GM15510 (cell line): ENCODE results near the gene STEAP2.

Experiments
- POLR2A ChIP-seq: IDR thresholded peaks from 3 replicates; pipeline ENCODE4 v1.6.1; 2011; ENCODE audit warnings: borderline replicate concordance; ENCODE audit not compliant: insufficient read length; ENCODE audit errors: extremely low read depth

Gene STEAP2

DNA sequence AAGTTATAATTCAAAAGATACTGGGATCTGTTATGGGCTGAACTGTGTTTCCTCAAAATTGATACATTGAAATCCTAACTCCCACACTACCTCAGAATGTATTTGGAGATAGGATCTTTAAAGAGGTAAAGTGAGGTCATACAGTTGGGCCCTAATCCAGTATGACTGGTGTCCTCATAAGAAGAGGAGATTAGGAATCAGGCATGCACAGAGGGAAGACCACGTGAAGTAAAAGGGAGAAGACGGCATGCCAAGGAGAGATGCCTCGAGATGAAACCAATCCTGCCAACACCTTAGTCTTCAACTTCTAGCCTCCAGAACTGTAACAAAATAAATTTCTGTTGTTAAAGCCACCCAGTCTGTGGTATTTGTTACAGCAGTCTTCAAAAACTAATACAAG lies 27.5 kb downstream of the STEAP2 start:
- no peak for TF ChIP-seq POLR2A

DNA sequence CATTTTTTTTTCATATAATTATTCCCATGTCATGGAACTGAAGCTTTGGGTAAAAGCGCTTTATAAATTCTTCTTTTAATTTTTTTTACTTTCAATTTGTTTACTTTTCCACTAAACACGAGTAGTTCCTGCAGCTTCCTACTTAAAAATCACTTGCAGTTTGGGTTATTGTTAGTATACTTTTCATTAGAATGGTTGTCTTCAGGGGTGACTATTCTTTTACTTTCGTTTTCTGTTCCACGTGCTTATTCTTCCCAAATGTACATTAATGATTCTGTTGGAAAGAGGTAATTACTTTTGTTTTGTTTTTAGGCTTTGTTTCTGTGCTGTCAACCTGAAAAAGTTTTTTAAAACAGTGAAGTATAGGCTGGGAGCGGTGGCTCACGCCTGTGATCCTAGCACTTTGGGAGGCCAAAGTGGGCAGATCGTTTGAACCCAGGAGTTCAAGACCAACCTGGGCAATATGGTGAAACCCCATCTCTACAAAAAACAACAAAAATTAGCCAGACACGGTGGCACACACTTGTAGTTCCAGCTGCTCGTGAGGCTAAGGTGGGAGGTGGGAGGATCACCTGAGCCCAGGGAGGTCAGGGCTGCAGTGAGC lies 28.2 kb downstream of the STEAP2 start:
- no peak for TF ChIP-seq POLR2A

DNA sequence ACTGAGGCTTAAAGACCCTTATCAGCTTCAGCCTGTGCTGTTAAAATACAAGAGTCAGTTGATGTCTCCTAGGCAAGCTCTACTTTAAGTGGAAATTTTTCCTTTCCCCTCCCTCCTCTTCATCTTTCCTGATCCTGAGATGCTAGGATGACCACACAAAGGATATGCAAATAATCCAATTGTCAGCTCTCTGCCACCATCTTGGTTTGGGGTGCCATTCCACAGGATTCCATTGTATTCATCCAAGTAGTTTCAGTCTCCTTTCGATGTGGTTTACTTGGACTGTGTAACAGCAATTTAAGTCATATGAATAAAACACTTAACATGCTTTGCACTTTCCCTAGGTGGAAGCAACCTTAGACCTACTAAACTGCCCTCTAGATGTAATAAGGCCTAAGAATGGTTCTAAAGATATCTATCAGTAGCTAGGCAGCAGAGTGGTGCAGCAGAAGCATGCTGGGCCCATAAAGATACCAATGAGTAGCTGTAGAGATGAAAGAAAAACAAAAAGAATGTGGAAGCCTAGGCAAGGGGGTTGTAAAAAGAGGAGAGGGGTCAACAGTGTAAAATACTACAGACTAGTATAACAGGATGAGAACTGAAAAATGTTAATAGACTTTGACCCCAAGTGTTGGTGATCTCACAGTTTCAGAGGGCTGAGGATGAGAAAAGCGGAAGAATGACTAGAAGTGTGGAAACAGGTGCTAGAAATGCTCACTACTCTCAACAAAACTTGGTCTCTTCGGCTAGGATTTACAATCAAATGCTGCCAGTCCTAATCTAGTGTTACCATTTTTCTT lies 31.0 kb downstream of the STEAP2 start:
- TF ChIP-seq POLR2A = no peak

DNA sequence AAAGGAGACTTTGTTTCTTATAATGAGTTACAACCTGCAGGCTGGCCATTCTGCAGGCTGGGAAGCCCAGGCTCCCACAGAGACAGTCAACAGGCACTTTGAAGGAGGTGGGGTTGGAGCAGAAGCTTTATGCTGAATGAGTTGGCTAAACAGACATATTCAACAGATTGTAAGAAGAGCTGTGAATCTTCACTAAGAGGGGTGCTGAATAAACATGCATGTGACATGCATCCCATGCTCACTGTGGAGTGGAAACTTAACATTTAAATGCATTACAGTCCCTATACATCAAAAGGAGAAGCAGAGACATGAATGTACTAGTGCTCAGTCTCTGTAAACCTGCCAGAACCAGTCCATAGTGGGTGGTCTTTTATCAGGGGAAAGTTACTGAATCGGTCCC lies 32.0 kb downstream of the STEAP2 start:
- no peak for TF ChIP-seq POLR2A

DNA sequence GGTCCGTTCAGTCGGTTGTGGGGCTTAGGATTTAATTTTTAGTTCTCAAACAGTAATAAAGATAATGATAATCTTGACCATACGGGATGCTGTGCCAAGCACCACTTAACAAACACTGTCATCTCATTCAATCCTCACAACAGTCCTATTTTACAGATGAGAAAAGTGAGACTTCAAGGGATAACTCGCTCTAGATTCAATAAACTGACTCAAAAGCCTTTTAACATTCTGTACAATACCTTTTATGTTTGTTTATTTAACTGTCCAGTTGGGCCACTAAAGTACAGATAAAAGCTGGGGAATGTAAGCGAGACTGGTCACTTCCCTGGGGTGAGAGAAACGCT lies 33.0 kb downstream of the STEAP2 start:
- TF ChIP-seq POLR2A = no peak

DNA sequence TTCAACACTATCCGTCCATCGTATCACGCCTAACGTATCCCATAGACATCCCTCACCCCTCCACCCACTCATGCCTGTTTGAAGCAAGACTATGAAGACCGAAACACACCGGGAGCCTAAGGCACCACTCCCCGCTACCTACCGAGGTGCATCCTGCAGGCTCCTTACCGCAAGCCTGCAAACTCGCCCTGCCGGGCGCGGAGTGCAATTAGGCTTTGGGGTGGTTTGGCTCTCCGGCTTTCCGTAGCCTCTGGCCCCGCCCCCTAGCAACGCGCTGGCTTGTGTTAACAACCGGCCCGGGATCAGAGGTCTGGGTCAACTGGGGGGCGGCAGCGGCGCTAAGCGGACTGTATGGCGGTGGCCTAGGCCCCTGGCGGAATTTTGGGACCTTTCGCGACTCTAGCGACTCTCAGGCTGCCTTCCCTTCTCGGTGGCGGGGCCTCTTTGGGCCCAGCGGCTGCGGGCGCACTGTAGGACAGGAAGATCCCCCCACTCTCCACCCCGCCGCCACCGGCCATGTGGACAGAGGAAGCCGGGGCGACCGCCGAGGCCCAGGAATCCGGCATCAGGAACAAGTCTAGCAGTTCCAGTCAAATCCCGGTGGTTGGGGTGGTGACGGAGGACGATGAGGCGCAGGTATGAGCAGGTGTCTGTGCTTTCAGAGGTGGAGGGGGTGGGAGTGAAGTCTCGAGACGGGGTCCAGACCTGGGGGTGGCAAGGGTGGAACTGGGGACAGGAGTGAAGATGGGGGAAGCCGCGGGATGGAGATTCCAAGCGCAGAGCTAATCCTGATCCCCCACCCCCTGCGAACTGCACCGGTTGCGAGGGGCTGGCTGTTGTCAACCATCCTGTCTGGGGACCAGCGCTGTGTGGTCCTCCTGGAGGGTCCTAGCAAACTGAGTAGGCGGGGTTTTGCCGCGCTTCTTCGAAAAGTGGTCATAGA lies 33.6 kb downstream of the STEAP2 start, which contains the start of gene CFAP69:
TSS of gene CFAP69 (plus strand) at position 266 of the 943 bp plus-strand sequence. CDS start at position 517, 251 bp downstream.
- TF ChIP-seq POLR2A = peak; percentile 33

DNA sequence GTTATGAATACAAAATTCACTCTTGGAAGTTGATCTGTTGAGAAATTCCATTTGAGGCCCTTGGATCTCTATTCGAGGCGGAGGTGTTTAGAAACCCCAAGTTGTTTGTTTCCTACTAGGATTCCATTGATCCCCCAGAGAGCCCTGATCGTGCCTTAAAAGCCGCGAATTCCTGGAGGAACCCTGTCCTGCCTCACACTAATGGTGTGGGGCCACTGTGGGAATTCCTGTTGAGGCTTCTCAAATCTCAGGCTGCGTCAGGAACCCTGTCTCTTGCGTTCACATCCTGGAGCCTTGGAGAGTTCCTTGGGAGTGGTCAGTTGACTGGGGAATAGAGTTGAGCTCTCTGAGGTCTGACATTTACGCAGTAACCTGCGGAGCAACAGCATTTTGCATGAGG lies 34.6 kb downstream of the STEAP2 start:
- no peak for TF ChIP-seq POLR2A

DNA sequence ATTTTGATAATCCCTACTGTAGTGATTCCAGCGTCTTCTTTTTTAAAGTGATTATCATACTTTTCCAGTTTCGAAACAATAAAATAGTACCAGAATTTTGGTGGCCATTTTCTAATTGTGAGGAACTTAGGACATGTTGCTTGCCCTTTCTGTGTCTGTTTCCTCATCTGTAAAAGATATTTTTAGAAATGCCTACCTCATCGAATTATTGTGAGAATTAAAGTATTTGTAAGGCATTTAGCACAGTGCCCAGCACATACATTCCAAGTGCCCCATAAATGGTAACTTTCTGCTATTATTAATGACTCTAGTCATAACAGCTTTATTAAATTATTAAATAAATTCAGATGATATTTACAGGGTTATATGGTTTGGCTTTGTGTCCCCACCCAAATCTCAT lies 37.2 kb downstream of the STEAP2 start:
- no peak for TF ChIP-seq POLR2A

DNA sequence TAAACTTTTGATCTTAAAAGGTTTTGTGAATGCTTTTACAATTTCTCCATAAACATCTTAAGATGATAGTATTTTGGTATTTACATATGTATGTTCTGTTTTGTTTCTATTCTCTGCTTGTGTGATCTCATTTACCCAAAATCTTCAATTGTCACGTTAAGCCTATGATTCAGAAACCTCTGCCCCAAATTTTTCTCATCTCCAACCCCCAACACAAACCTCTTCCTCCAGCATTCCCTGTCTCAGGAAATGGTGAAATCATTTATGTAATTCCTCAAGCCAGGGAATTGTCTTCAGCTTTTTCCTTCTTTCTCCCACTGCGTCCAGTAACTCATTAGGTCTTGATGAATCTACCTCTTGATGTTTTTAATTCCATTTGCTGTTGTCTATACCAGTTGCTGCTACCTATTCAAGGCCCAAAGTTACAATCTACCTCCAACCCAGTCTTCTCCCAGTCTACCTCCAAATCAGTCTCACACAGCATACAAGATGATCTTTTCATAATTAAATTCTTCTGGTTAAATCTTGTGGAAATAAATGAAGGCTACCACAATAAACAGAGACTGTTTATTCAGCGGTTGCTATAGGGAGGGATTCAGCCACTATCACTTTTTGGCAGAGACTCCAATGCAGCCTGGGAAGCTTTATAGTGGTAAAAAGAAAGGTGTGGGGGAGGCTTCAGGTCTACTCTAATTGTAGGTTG lies 39.2 kb downstream of the STEAP2 start:
- no peak for TF ChIP-seq POLR2A

DNA sequence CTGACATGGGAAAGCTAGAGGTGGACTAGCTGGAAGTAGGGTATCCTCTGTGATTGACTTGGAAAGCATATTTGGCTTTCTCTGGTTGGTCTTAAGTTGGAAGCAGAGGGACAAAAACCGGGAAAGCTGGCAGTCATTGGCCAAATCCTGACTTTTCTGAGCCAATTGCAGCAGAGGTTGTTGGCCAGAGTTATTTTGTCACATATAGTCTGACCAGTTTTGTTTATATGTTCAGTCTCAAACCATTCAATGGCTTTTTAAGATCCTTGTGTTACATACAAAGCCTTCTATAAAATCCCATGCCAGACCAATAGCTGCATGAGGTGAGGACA lies 39.7 kb downstream of the STEAP2 start:
- no peak for TF ChIP-seq POLR2A

DNA sequence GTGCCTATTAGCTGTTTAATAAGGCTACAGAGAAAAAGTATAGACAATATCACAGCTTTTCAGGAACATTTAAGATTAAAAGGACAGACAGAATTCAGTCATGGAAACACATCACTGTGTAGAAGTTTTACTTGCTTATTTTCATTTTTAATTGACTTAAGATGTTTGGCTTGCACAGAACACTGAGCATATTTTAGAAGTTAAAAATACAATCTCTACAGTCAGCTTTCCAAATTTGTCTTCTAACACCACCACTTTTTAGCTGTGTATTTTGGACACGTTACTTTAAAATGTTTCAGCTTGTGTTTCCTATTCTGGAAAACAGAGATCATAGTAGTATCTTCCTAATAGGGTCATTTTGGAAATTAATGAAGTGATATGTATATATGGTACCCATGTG lies 45.2 kb downstream of the STEAP2 start:
- TF ChIP-seq POLR2A = no peak

DNA sequence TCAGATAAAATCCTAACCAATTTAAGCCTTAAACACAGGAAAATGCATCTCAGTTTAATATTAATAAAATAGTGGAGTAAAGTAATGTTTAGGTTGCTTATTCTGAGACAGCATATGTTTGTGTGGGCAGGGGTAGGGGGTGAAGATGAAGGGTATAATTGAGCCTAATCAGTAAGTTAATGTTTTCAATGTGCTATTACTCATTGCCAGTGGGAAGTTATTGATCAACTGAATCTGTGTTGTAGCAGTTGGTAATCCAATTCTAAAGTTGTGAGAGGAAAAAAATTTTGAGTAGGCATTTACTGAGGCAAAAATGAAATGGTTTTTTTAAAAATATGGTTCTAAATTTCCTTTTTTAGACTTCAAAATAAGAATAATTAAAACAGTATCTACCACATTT lies 49.9 kb downstream of the STEAP2 start:
- TF ChIP-seq POLR2A = no peak

DNA sequence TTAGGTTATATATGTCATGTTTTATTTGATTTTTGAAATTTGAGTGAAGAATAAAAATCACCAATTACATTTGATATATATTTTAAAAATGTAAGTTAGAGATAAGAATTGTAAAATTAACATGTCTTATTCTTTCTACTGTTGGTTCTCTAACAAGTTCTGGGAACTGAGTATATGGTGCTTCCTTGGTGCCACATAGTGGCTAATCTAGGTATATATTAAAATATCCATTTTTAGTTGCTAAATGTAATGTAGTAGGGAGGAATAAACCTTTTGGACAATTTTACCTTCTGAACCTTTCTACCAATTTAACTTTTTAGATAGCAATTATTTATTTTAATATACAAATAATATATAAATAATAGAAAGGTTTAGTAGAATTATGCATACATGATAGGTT lies 50.9 kb downstream of the STEAP2 start:
- TF ChIP-seq POLR2A = no peak

DNA sequence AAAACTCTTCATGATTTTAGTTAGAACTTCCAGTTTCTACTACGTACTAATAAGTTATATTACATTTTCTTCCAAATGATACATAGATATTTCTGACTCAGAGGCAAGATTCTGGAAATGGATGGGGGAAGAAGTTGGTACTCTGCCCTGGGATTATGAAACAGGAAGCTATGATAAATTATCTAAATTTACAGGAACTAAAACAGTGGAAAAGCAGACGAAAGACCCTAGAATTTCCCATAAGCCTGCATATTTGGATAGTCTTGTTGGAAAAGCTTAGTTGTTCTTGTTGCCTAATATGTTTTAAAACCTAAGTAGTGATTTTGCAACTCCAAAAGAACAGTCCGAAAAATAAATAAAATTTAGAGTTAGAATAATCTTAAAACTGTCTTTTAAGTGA lies 55.3 kb downstream of the STEAP2 start:
- no peak for TF ChIP-seq POLR2A

DNA sequence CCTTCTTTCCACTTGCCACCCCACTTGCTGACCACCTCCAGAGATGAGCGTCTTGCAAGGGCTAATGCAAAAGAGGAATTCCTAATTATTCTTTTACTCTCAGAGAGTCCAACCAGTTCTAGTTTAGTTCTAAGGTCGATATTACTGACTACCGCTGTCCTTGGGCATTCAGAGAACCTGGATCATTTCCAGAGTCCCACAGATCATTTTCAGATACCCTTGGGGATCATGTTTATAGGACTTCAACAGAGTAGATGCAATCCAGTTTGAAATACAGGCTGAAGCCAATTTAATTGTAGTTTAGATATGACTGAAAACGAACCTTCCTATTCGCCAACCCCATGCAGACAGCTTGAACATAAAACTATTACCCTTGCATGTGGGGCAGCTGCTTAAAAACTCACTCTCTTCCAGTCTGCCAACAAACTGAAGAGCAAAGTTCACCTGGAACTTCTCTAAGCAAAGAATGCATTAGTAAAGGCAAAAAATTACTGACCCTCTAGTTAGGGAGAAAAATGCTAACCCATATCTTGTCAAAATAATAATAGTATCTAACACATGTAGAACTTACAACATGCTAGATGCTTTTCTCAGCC lies 55.8 kb downstream of the STEAP2 start:
- TF ChIP-seq POLR2A = no peak

DNA sequence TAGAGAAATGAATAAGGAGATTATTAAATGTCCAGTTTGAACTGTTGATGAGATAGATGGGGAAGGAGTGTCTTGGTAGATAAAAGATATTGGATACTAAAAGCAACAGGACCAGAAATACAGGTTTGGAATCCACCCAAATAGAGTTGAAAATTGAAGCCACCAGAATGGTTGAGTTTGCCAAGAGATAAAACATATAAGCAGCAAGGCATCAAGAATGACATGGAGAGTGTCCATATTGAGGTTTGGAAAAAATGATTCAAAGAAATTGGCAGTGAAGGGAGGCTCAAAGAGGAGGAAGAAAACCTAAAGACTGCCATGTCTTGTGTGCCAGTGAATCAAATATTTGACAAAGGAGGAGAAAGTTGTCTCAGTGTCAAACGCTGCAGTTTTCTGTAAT lies 57.6 kb downstream of the STEAP2 start:
- no peak for TF ChIP-seq POLR2A
